HepG2 (cell line): ENCODE results near the gene SNN. TPM values are rescaled to one million over a fixed set of nuclear protein-coding genes. Genes with fewer than 3 reads are reported as not detected.

Experiments used
- BCL6 ChIP-seq: IDR thresholded peaks from 2 replicates; pipeline ENCODE4 v1.6.1; 2016; ENCODE audit warnings: missing genetic modification reagents, missing compliant biosample characterization
- DNMT1 ChIP-seq: sonication (generic); formaldehyde crosslinking; IDR thresholded peaks from 2 replicates; pipeline ENCODE4 v1.5.1; 2020; ENCODE audit warnings: mild to moderate bottlenecking, missing genetic modification reagents
- EHMT2 ChIP-seq: fragments of 200-600 bp; sonication (generic); IDR thresholded peaks from 2 replicates; pipeline ENCODE4 v1.7.0; 2017; ENCODE audit warnings: antibody characterized with exemption, low read depth, low read length, borderline replicate concordance
- ETV6 ChIP-seq: sonication (generic); formaldehyde crosslinking; conservative IDR thresholded peaks from 2 replicates; pipeline ENCODE4 v1.4.0; 2020; ENCODE audit warnings: missing genetic modification reagents
- JARID2 ChIP-seq: sonication (generic); formaldehyde crosslinking; IDR thresholded peaks from 2 replicates; pipeline ENCODE4 v1.8.1; 2023; ENCODE audit warnings: missing genetic modification reagents, inconsistent platforms; ENCODE audit not compliant: insufficient replicate concordance
- KAT8 ChIP-seq: IDR thresholded peaks from 2 replicates; pipeline ENCODE4 v1.6.1; 2016; ENCODE audit warnings: missing genetic modification reagents, missing compliant biosample characterization
- LCORL ChIP-seq, 2 experiments: fragments of 450-650 bp in 1 of 2; sonication (generic) in 1 of 2; formaldehyde crosslinking in 1 of 2; IDR thresholded peaks; 2 replicates each; pipeline versions ENCODE4 v1.5.0 to v1.6.1; 2017 to 2020; ENCODE audit warnings: antibody characterized with exemption in 1 of 2, missing genetic modification reagents in 1 of 2
- MAFF ChIP-seq: IDR thresholded peaks from 2 replicates; pipeline ENCODE4 v1.6.1; 2011; ENCODE audit warnings: low read depth, low read length, improper control_type of control experiment
- MEIS2 ChIP-seq: sonication (generic); formaldehyde crosslinking; IDR thresholded peaks from 2 replicates; pipeline ENCODE4 v1.9.0; 2021; ENCODE audit warnings: mild to moderate bottlenecking, missing genetic modification reagents
- NR2C2 ChIP-seq: sonication (generic); formaldehyde crosslinking; IDR thresholded peaks from 2 replicates; pipeline ENCODE4 v1.4.0; 2020; ENCODE audit warnings: missing genetic modification reagents, mild to moderate bottlenecking, moderate library complexity, borderline replicate concordance
- PAX8 ChIP-seq: sonication (generic); formaldehyde crosslinking; IDR thresholded peaks from 2 replicates; pipeline ENCODE4 v1.8.0; 2022; ENCODE audit warnings: mild to moderate bottlenecking, missing genetic modification reagents, borderline replicate concordance
- TBX3 ChIP-seq: fragments of 450-650 bp; IDR thresholded peaks from 2 replicates; pipeline ENCODE4 v1.6.1; 2017; ENCODE audit warnings: antibody characterized with exemption, mild to moderate bottlenecking, inconsistent platforms, borderline replicate concordance
- TCF12 ChIP-seq, 2 experiments: fragments of 450-650 bp in 1 of 2; sonication (generic) in 1 of 2; formaldehyde crosslinking in 1 of 2; IDR thresholded peaks; 2 replicates each; pipeline versions ENCODE4 v1.6.1 to v1.8.0; 2017 to 2022; ENCODE audit warnings: antibody characterized with exemption in 1 of 2, mild to moderate bottlenecking in 1 of 2, missing genetic modification reagents in 1 of 2, moderate library complexity in 1 of 2
- XBP1 ChIP-seq: sonication (generic); formaldehyde crosslinking; IDR thresholded peaks from 2 replicates; pipeline ENCODE4 v1.5.0; 2020; ENCODE audit warnings: missing genetic modification reagents
- YEATS2 ChIP-seq: sonication (generic); formaldehyde crosslinking; IDR thresholded peaks from 2 replicates; pipeline ENCODE4 v1.4.0; 2020; ENCODE audit warnings: missing genetic modification reagents, borderline replicate concordance
- ZFP1 ChIP-seq: IDR thresholded peaks from 2 replicates; pipeline ENCODE4 v1.6.1; 2016
- ZMAT3 ChIP-seq: sonication (generic); formaldehyde crosslinking; conservative IDR thresholded peaks from 2 replicates; pipeline ENCODE4 v1.7.0; 2021; ENCODE audit warnings: missing genetic modification reagents
- ZNF207 ChIP-seq: fragments of 450-650 bp; IDR thresholded peaks from 2 replicates; pipeline ENCODE4 v1.6.1; 2016; ENCODE audit warnings: antibody characterized with exemption, borderline replicate concordance
- ZNF441 ChIP-seq: sonication (generic); formaldehyde crosslinking; IDR thresholded peaks from 2 replicates; pipeline ENCODE4 v1.7.0; 2021; ENCODE audit warnings: missing genetic modification reagents, borderline replicate concordance
- ZNF713 ChIP-seq: sonication (generic); formaldehyde crosslinking; IDR thresholded peaks from 2 replicates; pipeline ENCODE4 v1.4.0; 2020; ENCODE audit warnings: mild to moderate bottlenecking, missing genetic modification reagents
- ZNF768 ChIP-seq: sonication (generic); formaldehyde crosslinking; IDR thresholded peaks from 2 replicates; pipeline ENCODE4 v1.4.0; 2020; ENCODE audit warnings: missing genetic modification reagents
- polyA plus RNA-seq, 8 experiments: library from polyadenylated mRNA; depleted of rRNA in 3 of 8; stranded (reverse) in 7 of 8; unstranded in 1 of 8; fragments of >200 nt; fragmentation: Illumina TruSeq in 4 of 8; extraction: Trizol in 4 of 8; gene quantifications; 2 replicates each; pipeline versions ENCODE4 v1.2.1 to v1.2.3, GENCODE V29; 2011 to 2016; ENCODE audit warnings: low read depth in 4 of 8, missing spikeins in 1 of 8, mixed read lengths in 1 of 8; ENCODE audit not compliant: insufficient read depth in 1 of 8
- total RNA-seq, 5 experiments: library from RNA; depleted of rRNA; stranded (reverse); fragments of >200 nt; fragmentation: Illumina TruSeq; extraction: Trizol; gene quantifications; 2 replicates each; pipeline ENCODE4 v1.2.3, GENCODE V29; 2016; ENCODE audit warnings: low read depth in 1 of 5
- TF ChIP-seq, protein P1 (sequence below): sonication (generic); formaldehyde crosslinking; IDR thresholded peaks from 2 replicates; pipeline ENCODE4 v1.4.0; 2020; ENCODE audit warnings: missing genetic modification reagents
- TF ChIP-seq, protein P2 (sequence below): sonication (generic); formaldehyde crosslinking; IDR thresholded peaks from 2 replicates; pipeline ENCODE4 v1.5.1; 2020; ENCODE audit warnings: mild to moderate bottlenecking, missing genetic modification reagents, moderate library complexity

The SNN gene
- total and polyA plus RNA-seq, 2 of the 13 experiments (the other 11 are each of a cell fraction or from before 2014, with no cell fraction given), result 5.2 to 8.4 TPM

DNA sequence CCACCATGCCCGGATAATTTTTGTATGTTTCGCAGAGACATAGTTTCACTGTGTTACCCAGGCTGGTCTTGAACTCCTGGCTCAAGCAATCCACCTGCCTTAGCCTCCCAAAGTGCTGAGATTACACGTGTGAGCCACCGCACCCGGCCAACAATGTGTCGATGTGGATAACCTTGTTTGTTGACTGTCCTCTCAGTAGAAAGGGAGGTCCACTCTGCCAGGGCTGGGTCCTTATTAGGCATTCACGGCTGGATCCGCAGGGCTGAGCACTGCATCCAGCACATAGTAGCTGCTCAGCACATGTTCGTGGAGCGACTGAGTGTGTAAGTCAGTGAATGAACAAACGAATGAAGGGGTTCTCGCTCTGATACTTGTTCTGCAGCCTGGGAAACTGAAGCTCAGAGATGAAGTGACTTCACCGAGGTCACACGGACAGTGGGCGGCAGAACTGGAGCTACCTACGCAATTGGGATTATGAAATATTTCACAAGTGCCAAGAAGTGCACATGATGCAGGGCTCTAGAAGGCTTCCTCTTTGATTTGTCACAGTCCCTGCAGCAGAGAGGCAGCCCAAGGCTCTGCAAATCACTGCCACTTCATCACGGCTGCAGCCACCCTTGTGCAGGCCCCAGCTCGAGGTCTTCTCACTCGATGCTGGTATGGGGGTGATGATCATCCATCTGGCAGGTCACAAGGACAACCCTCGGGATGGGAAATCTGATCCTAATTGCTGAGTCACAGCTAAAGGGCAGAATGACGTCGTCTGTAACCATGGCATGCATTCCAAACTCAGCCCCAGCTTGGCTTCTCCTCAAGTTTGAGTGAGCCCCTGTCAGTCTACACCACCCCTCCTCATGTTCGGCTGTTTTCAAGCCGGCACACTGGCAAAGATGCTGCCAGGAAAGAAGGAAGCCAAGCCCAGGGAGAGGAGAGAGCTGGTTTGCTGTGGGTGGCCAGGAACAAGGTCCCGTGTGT, 28.0 kb upstream of the SNN start (continued):
- TF ChIP-seq NR2C2 (CRISPR knock-in tag) (no peak; the same call in 1 of the 2 replicates), LCORL (IDR thresholded peaks at IDR 0.05) (no peak), LCORL (CRISPR knock-in tag; IDR thresholded peaks at IDR 0.05) (peak; percentile 67; the same call in 1 of the 2 replicates), EHMT2 (no peak), TCF12 (IDR thresholded peaks at IDR 0.05) (no peak), TCF12 (CRISPR knock-in tag; IDR thresholded peaks at IDR 0.05) (no peak), MAFF (peak; percentile 87), ZNF768 (CRISPR knock-in tag) (no peak), BCL6 (CRISPR knock-in tag) (peak; percentile 53; the same call in 1 of the 2 replicates), MEIS2 (CRISPR knock-in tag) (peak; percentile 78), ZMAT3 (0 out of 2 replicates have a peak, but pooled peaks have one; percentile 46), ZFP1 (CRISPR knock-in tag) (no peak), ZNF441 (CRISPR knock-in tag) (no peak), PAX8 (no peak), XBP1 (CRISPR knock-in tag) (0 out of 2 replicates have a peak, but pooled peaks have one; percentile 34), KAT8 (CRISPR knock-in tag) (no peak; the same call in 1 of the 2 replicates), TBX3 (0 out of 2 replicates have a peak, but pooled peaks have one; percentile 26), ETV6 (no peak), JARID2 (CRISPR knock-in tag) (no peak), DNMT1 (CRISPR knock-in tag) (no peak; the same call in 1 of the 2 replicates), YEATS2 (peak; percentile 62; the same call in 1 of the 2 replicates), ZNF713 (CRISPR knock-in tag) (no peak), ZNF207 (no peak)
- TF ChIP-seq, protein P1, sequence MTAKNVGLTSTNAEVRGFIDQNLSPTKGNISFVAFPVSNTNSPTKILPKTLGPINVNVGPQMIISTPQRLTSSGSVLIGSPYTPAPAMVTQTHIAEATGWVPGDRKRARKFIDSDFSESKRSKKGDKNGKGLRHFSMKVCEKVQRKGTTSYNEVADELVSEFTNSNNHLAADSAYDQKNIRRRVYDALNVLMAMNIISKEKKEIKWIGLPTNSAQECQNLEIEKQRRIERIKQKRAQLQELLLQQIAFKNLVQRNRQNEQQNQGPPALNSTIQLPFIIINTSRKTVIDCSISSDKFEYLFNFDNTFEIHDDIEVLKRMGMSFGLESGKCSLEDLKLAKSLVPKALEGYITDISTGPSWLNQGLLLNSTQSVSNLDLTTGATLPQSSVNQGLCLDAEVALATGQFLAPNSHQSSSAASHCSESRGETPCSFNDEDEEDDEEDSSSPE (CRISPR knock-in tag), result no peak
- TF ChIP-seq, protein P2, sequence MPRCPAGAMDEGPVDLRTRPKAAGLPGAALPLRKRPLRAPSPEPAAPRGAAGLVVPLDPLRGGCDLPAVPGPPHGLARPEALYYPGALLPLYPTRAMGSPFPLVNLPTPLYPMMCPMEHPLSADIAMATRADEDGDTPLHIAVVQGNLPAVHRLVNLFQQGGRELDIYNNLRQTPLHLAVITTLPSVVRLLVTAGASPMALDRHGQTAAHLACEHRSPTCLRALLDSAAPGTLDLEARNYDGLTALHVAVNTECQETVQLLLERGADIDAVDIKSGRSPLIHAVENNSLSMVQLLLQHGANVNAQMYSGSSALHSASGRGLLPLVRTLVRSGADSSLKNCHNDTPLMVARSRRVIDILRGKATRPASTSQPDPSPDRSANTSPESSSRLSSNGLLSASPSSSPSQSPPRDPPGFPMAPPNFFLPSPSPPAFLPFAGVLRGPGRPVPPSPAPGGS, result 0 out of 2 replicates have a peak, but pooled peaks have one; percentile 46
